Regular cardiac myocyte (primary cell): Measurements from ENCODE around the gene PDIA5. TPM values are rescaled to one million over a fixed set of nuclear protein-coding genes. Genes with fewer than 3 reads are reported as not detected.

Experiments
- total RNA-seq: library from RNA; depleted of rRNA; stranded (reverse); fragments of >200 nt; gene quantifications from 2 replicates; pipeline ENCODE4 v1.2.3, GENCODE V29; 2014

PDIA5 gene
- 36.6 and 60.3 TPM in 2 replicates for total RNA-seq

GRCh38 chr3:123066896-123067688, at the start of gene PDIA5:
PDIA5 (plus strand) TSS chr3:123067025; CDS start chr3:123067165, 140 bp downstream.

GRCh38 chr3:123027292-123028232, 39.3 kb upstream of the PDIA5 start, which contains the start of gene SEMA5B:
SEMA5B (minus strand) TSS chr3:123027763; CDS start chr3:122961263, 66,500 bp downstream.

GRCh38 chr3:123201557-123202427, 135.0 kb downstream of the PDIA5 start, which contains the start of gene SEC22A:
SEC22A (plus strand) TSS chr3:123201943; CDS start chr3:123209218, 7,275 bp downstream.

Other genes with a start within 250 kb of the PDIA5 start
- under 0.01 and 0.28 TPM in 2 replicates for gene SEMA5B, start 39.3 kb upstream of the PDIA5 start, total RNA-seq
- 68.1 and 85.7 TPM in 2 replicates for gene SEC22A, start 134.9 kb downstream of the PDIA5 start, total RNA-seq